CD4-positive, alpha-beta T cell treated with Interferon gamma for 1 hour (primary cell): ENCODE data around the gene PPP1R12C.

Experiments used
- DNase-seq: peaks from one replicate; pipeline ENCODE4 v3.0.0-alpha.2; 2020

The PPP1R12C gene

DNA sequence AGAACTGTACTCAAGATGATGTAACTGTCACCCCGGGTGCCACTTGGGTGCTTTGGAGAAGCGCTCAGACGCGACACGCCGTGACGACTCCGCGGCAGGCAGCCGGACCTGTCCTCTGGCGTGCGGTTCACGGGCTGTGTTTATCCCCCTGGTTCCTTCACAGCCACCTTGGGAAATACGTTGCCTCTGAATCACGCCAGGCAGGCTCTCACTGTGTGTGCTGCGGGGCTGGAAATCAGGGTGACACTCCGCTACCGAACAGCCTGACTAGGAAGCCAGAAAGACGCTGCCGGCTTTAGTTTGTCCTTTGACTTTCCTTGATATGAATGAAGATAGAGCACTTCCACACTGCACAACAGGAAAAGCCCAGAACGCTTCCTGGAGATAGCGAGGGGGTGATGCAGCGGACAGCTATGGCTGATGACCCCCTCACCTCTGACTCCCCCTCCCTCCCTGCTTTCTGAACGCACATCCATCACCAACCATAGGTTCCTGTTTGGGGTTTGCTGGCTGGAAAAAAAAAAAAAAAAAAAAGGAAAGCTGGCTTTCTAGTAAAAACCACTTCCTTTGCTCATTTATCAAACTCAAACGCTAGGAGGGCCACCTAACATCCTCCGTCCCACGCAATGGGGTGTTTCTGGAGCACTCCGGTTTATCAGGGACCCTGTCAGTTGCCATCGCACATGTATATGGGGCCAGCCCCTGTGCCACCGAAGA lies 75.7 kb downstream of the PPP1R12C start:
- DNase-seq = no peak

DNA sequence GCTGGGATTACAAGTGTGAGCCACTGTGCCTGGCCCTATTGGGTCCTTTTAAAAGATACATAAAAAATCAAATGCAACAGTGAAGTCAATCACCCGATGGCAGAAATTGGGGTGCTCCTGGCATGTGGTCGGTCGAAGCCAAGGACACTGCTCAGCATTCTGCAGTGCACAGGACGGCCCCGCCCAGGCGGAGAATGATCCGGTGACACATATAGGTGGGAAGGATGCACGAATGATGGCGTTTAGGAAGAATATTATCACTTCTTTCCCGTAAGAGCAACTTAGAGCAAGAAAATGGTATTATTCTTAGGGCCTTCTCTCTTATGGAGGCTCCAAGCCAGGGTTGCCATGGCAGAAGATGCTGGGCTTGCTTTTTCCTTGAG lies 76.2 kb downstream of the PPP1R12C start:
- DNase-seq = no peak
